Gastroesophageal sphincter (tissue), 3 donors: Measurements from ENCODE around the gene STIMATE.

Experiments
- EP300 ChIP-seq: sonication (generic); formaldehyde crosslinking; IDR thresholded peaks from one replicate; pipeline ENCODE4 v1.6.1; 2017; ENCODE audit warnings: antibody characterized with exemption, mild to moderate bottlenecking
- POLR2A ChIP-seq, 2 donors: fragments of 450-650 bp; IDR thresholded peaks; one replicate each; pipeline ENCODE4 v1.6.1; 2017; ENCODE audit warnings: antibody characterized with exemption in 2 of 2, mild to moderate bottlenecking in 2 of 2, moderate library complexity in 1 of 2
- TF ChIP-seq, protein P1 (sequence below), 4 experiments: fragments of 200-600 bp in 2 of 4; fragments of 450-650 bp in 2 of 4; sonication (generic) in 1 of 4; IDR thresholded peaks; one replicate each; pipeline ENCODE4 v1.5.1; 2017 to 2019; ENCODE audit warnings: antibody characterized with exemption in 4 of 4, mild to moderate bottlenecking in 2 of 4, moderate library complexity in 2 of 4

DNA sequence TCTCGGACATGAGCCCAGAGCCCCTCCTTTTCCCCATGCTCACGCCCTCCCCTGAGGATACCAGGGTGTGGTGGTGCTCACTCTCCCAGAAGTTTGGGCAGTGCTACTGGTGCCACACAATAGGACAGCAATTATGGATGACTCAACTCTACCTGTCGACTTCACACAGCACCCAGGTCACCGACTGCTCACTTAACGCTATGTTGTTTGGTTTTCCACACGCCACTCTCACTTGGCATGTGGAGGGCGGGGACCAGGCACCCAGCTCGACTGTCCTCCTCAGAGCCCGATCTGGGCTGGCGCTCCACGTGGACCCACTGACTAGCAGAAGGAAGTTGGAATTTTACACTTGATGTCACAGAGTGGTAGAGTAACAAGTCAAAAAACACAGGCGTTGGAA lies 30.9 kb downstream of the STIMATE start:
- TF ChIP-seq, protein P1, sequence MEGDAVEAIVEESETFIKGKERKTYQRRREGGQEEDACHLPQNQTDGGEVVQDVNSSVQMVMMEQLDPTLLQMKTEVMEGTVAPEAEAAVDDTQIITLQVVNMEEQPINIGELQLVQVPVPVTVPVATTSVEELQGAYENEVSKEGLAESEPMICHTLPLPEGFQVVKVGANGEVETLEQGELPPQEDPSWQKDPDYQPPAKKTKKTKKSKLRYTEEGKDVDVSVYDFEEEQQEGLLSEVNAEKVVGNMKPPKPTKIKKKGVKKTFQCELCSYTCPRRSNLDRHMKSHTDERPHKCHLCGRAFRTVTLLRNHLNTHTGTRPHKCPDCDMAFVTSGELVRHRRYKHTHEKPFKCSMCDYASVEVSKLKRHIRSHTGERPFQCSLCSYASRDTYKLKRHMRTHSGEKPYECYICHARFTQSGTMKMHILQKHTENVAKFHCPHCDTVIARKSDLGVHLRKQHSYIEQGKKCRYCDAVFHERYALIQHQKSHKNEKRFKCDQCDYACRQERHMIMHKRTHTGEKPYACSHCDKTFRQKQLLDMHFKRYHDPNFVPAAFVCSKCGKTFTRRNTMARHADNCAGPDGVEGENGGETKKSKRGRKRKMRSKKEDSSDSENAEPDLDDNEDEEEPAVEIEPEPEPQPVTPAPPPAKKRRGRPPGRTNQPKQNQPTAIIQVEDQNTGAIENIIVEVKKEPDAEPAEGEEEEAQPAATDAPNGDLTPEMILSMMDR (IDR thresholded peaks at IDR 0.05), result no peak
- TF ChIP-seq POLR2A (IDR thresholded peaks at IDR 0.05) (no peak), EP300 (no peak)
